SU-DHL-6 (cell line): Measurements from ENCODE around the gene LCOR.

Experiments used
- EZH2phosphoT487 ChIP-seq: fragments of 200-600 bp; sonication (generic), shearing (Covaris generic); conservative IDR thresholded peaks from 2 replicates; pipeline ENCODE4 v1.6.1; 2018; ENCODE audit warnings: mild to moderate bottlenecking, antibody characterized with exemption, low read length, moderate library complexity, mixed read lengths
- TF ChIP-seq, protein P1 (sequence below): fragments of 200-600 bp; sonication (generic); IDR thresholded peaks from one replicate; pipeline ENCODE4 v1.5.1; 2017; ENCODE audit warnings: antibody characterized with exemption, mild to moderate bottlenecking, low read length, moderate library complexity; ENCODE audit not compliant: insufficient read depth, poor library complexity, severe bottlenecking

DNA sequence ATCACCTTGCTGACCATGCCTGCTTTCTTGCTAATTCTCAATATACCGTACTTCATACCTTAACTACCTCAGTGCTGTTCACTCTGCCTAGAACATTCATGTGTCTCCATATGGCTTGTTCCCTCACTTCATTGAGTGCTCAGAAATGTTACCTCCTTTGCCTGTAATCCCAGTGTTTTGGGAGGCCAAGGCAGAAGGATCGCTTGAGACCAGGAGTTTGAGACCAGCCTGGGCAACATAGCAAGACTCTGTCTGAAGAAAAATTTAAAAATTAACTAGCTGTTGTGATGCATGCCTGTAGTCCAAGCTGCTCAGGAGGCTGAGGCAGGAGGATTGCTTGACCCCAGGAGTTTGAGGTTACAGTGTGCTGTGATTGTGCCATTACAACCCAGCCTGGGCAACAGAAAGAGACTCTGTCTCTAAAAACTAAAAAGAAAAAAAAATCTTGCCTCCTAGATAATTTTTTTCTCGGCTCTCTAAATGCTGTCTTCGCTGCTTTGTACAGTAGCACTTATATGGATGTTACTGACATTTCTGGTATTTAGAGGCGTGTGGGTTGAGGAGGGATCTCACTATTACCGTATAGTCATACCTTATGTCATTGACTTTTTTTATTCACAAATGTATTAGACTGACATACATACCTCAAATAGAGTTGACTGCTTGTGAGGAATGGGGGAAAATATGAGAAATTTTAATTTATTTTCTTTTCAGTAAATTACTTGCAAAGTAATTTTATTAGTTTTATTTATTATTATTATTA is 63.7 kb downstream of the LCOR start:
- TF ChIP-seq, protein P1, sequence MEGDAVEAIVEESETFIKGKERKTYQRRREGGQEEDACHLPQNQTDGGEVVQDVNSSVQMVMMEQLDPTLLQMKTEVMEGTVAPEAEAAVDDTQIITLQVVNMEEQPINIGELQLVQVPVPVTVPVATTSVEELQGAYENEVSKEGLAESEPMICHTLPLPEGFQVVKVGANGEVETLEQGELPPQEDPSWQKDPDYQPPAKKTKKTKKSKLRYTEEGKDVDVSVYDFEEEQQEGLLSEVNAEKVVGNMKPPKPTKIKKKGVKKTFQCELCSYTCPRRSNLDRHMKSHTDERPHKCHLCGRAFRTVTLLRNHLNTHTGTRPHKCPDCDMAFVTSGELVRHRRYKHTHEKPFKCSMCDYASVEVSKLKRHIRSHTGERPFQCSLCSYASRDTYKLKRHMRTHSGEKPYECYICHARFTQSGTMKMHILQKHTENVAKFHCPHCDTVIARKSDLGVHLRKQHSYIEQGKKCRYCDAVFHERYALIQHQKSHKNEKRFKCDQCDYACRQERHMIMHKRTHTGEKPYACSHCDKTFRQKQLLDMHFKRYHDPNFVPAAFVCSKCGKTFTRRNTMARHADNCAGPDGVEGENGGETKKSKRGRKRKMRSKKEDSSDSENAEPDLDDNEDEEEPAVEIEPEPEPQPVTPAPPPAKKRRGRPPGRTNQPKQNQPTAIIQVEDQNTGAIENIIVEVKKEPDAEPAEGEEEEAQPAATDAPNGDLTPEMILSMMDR, result no peak
- no peak for TF ChIP-seq EZH2phosphoT487
